GM12892 (cell line): ENCODE measurements around the gene ULBP2.

ENCODE experiments used
- POLR2A ChIP-seq: IDR thresholded peaks from 2 replicates; pipeline ENCODE4 v1.6.1; 2011; ENCODE audit warnings: low read depth, low read length, control low read depth
- POLR2AphosphoS5 ChIP-seq: IDR thresholded peaks from 2 replicates; pipeline ENCODE4 v1.6.1; 2011; ENCODE audit warnings: low read depth, low read length, control low read depth
- TAF1 ChIP-seq: IDR thresholded peaks from 2 replicates; pipeline ENCODE4 v1.6.1; 2011; ENCODE audit warnings: low read depth, mild to moderate bottlenecking, control low read depth, low read length, borderline replicate concordance

- TF ChIP-seq TAF1 (no peak), POLR2A (no peak), POLR2AphosphoS5 (no peak)
Measured at GRCh38 chr6:149899486-149899885, 42.3 kb upstream of the ULBP2 start.
